Brain microvascular endothelial cell (primary cell): ENCODE data around the gene GULP1.

Source experiments
- DNase-seq: peaks from one replicate; pipeline ENCODE4 v3.0.0-alpha.2; 2020
- H3K27ac ChIP-seq: fragments of 250-450 bp; sonication (Bioruptor Pico); 2 replicates; pipeline ENCODE4 v1.5.1; 2020; ENCODE audit warnings: mild to moderate bottlenecking, moderate library complexity
- H3K27me3 ChIP-seq: fragments of 250-450 bp; sonication (Bioruptor Pico); replicated peaks from 2 replicates; pipeline ENCODE4 v1.5.1; 2020; ENCODE audit warnings: mild to moderate bottlenecking
- H3K36me3 ChIP-seq: fragments of 250-450 bp; sonication (Bioruptor Pico); replicated peaks from 2 replicates; pipeline ENCODE4 v1.5.1; 2020; ENCODE audit warnings: mild to moderate bottlenecking
- H3K4me3 ChIP-seq: 2 replicates; pipeline ENCODE4 v1.5.1; 2011; ENCODE audit warnings: low read depth, mild to moderate bottlenecking, control low read depth, low read length, moderate library complexity
- in situ Hi-C: cut with HindIII; loops from 2 replicates; pipeline ENCODE4 v1.10.0; 2017; ENCODE audit warnings: low sequenced_read_pairs, low pct_ligation_motif_present
- TF ChIP-seq, protein P1 (sequence below): IDR thresholded peaks from 2 replicates; pipeline ENCODE4 v1.5.1; 2011; ENCODE audit warnings: low read depth, mild to moderate bottlenecking, moderate library complexity, low read length, control low read depth, inconsistent platforms; ENCODE audit errors: missing control alignments

The GULP1 gene

DNA sequence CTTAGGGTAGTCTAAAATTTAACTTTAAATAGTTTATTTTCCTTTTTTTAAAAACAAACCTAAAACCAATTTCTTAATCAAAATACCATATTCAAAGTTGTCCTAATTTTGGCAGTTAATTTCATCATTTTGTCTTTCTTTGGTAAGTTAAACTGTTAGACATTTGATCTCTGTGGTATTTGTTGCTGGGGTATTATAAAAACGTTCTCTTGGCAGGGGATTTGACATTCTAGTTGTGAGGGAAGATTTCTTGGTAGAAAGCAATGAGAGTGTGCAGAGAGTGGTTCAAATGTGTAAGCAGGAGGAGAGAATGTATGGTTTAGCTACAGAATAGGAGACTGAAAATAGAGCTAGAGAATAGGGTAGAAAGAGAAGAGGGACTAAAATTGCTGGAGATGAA, 14.6 kb downstream of the GULP1 start:
- TF ChIP-seq, protein P1, sequence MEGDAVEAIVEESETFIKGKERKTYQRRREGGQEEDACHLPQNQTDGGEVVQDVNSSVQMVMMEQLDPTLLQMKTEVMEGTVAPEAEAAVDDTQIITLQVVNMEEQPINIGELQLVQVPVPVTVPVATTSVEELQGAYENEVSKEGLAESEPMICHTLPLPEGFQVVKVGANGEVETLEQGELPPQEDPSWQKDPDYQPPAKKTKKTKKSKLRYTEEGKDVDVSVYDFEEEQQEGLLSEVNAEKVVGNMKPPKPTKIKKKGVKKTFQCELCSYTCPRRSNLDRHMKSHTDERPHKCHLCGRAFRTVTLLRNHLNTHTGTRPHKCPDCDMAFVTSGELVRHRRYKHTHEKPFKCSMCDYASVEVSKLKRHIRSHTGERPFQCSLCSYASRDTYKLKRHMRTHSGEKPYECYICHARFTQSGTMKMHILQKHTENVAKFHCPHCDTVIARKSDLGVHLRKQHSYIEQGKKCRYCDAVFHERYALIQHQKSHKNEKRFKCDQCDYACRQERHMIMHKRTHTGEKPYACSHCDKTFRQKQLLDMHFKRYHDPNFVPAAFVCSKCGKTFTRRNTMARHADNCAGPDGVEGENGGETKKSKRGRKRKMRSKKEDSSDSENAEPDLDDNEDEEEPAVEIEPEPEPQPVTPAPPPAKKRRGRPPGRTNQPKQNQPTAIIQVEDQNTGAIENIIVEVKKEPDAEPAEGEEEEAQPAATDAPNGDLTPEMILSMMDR = no peak
- Histone ChIP-seq H3K27me3 (no peaks in the 10 kb centered on the region), H3K27ac (no peak overlapping the region), H3K4me3 (no peak overlapping the region), H3K36me3 (no peaks in the 10 kb centered on the region)
- DNase-seq = no peak
- in situ Hi-C loops = no loop called here

- TF ChIP-seq, protein P1 = no peak
- in situ Hi-C loops = no loop called here
- H3K4me3 ChIP-seq = no peak overlapping the region
- DNase-seq = no peak
- no peaks in the 10 kb centered on the region for H3K27me3 ChIP-seq
- no peak overlapping the region for H3K27ac ChIP-seq
- no peaks in the 10 kb centered on the region for H3K36me3 ChIP-seq
These were observed 16.2 kb downstream of the GULP1 start for GRCh38 chr2:188307850-188308283.

- DNase-seq = no peak
- TF ChIP-seq, protein P1 = no peak
- in situ Hi-C loops = no loop called here
- H3K4me3 ChIP-seq = no peak overlapping the region
- no peak overlapping the region for H3K27ac ChIP-seq
- no peaks in the 10 kb centered on the region for H3K27me3 ChIP-seq
- no peaks in the 10 kb centered on the region for H3K36me3 ChIP-seq
These were observed 16.8 kb downstream of the GULP1 start for GRCh38 chr2:188308483-188308882.

GRCh38 chr2:188309364-188309763, 17.7 kb downstream of the GULP1 start:
- in situ Hi-C loops = no loop called here
- TF ChIP-seq, protein P1 = no peak

DNA sequence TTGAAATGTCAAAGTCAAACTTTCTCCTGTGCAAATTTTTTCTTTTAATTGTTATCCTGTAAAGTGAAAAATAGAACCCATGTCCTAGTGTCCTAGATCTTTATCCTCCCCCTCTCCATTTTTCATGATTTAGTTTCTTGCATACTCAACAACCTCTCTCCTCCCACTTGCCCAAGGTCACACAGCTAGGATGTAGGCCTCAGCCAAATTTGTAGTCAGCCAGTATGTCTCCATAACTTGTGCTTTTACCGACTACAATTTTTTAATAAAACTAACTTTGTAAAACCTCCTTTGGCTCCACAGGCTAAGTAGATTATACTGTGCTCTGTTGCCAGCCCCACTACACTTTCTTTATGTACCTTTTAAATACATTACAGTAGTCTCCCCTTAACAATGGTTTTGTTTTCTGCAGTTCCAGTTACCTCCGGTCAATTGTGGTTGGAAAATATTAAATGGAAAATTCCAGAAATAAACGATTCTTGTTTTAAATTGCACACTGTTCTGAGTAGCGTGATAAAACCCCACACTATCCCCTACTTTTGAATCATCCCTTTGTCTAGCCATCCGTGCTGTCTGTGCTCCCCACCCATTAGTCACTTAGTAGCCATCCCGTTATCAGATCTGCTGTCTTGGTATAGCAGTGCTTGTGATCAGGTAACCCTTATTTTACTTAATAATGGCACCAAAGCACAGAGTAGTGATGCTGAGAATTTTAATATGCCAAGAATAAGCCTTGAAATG, 22.8 kb downstream of the GULP1 start:
- peak; percentile 86 for DNase-seq
- TF ChIP-seq, protein P1 = no peak
- no peak overlapping the region for H3K4me3 ChIP-seq
- H3K27ac ChIP-seq = peak overlapping the region; percentile 77
- H3K36me3 ChIP-seq = no peaks in the 10 kb centered on the region
- in situ Hi-C loops = no loop called here
- H3K27me3 ChIP-seq = no peaks in the 10 kb centered on the region

More at GRCh38 chr2:188309364-188309763, 17.7 kb downstream of the GULP1 start:
- no peak for DNase-seq
- no peak overlapping the region for H3K4me3 ChIP-seq
- H3K27me3 ChIP-seq = no peaks in the 10 kb centered on the region
- no peak overlapping the region for H3K27ac ChIP-seq
- H3K36me3 ChIP-seq = no peaks in the 10 kb centered on the region

DNA sequence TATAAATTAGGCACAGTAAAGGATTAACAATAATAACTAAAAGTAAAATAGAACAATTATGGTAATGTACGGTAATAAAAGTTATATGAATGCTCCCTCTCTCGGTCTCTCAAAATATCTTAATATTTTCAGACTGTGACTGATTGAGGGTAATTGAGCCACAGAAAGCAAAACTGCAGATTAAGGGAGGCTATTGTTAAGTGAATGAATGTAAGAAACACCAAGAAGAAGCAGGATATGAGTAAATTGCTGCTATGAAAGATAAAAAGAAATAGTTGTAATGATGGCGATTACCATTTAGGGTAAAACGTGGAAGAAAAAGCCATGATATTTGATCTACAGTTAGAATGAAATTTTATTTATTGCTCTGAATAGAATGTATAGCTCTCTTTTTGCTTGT, 24.1 kb downstream of the GULP1 start:
- in situ Hi-C loops = no loop called here
- TF ChIP-seq, protein P1 = no peak
- Histone ChIP-seq H3K27ac (peak overlapping the region; percentile 77), H3K27me3 (no peaks in the 10 kb centered on the region), H3K36me3 (no peaks in the 10 kb centered on the region), H3K4me3 (no peak overlapping the region)
- no peak for DNase-seq
